ENCODE results near the gene ADAM33.

DNA sequence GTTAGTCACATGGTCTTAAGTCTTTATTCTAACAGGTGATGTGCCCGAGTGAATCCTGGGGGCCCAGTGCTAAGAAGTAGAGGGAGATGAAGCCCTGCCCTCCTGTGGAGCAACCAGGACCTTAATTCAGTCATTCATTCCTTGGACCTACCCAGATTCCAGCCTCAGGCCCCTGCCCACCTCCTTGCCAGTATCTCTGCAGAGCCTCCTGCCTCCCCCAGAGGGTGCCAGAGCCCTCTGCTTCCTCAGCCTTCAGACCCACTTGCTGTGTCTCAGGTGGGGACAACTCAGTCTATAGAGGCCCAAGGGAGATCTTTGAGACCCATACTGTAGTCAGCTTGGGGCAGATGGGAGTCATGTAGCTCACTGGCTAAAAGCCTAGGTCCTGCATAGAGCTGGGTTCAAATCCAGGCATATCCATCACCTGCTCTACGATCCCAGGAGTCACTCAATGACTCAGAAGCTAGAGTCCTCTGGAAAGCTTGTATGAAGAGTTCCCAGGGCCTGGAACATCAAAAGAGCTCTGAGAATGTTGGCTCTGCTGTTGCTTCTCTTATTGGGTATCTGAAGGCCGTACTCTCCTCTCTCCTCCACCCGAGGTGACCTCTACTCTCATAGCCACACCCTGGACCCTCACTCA, 34.5 kb upstream of the ADAM33 start:
- no peak for TF ChIP-seq POLR2AphosphoS5 (IDR thresholded peaks at IDR 0.05)
- TF ChIP-seq, protein P1, sequence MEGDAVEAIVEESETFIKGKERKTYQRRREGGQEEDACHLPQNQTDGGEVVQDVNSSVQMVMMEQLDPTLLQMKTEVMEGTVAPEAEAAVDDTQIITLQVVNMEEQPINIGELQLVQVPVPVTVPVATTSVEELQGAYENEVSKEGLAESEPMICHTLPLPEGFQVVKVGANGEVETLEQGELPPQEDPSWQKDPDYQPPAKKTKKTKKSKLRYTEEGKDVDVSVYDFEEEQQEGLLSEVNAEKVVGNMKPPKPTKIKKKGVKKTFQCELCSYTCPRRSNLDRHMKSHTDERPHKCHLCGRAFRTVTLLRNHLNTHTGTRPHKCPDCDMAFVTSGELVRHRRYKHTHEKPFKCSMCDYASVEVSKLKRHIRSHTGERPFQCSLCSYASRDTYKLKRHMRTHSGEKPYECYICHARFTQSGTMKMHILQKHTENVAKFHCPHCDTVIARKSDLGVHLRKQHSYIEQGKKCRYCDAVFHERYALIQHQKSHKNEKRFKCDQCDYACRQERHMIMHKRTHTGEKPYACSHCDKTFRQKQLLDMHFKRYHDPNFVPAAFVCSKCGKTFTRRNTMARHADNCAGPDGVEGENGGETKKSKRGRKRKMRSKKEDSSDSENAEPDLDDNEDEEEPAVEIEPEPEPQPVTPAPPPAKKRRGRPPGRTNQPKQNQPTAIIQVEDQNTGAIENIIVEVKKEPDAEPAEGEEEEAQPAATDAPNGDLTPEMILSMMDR (IDR thresholded peaks at IDR 0.05; ENCODE audit: poor library complexity, severe bottlenecking): peak; percentile 70
